NB4 (cell line): ENCODE results near the gene SIRPA.

Source experiments
- DNase-seq: peaks from one replicate; pipeline ENCODE4 v3.0.0; 2010; ENCODE audit warnings: low read depth
- H3K4me3 ChIP-seq: one replicate; pipeline ENCODE4 v1.5.1; 2011; ENCODE audit warnings: mild to moderate bottlenecking, low read depth, low read length, moderate library complexity
- CTCF ChIP-seq: IDR thresholded peaks from one replicate; pipeline ENCODE4 v1.5.1; 2012; ENCODE audit warnings: low read depth, low read length
- MAX ChIP-seq: IDR thresholded peaks from 2 replicates; pipeline ENCODE4 v1.6.1; 2011; ENCODE audit warnings: low read depth, low read length
- MYC ChIP-seq: IDR thresholded peaks from 2 replicates; pipeline ENCODE4 v1.6.1; 2011; ENCODE audit warnings: low read depth, low read length
- POLR2A ChIP-seq: IDR thresholded peaks from 2 replicates; pipeline ENCODE4 v1.6.1; 2011; ENCODE audit warnings: mild to moderate bottlenecking; ENCODE audit not compliant: insufficient read length; ENCODE audit errors: extremely low read depth

The SIRPA gene

GRCh38 chr20:1971893-1972586, 76.8 kb downstream of the SIRPA start:
- no peak for TF ChIP-seq CTCF
- DNase-seq: no peak
- no peak overlapping the region for H3K4me3 ChIP-seq

- no peak for DNase-seq
- no peak overlapping the region for H3K4me3 ChIP-seq
- TF ChIP-seq POLR2A: no peak
- TF ChIP-seq CTCF: no peak
These were observed 78.6 kb downstream of the SIRPA start for GRCh38 chr20:1973601-1974440.

GRCh38 chr20:1975291-1975690, 80.1 kb downstream of the SIRPA start:
- TF ChIP-seq MAX (no peak), MYC (no peak), POLR2A (no peak), CTCF (no peak)
- H3K4me3 ChIP-seq: no peak overlapping the region
- DNase-seq: no peak

GRCh38 chr20:1979106-1979778, 84.0 kb downstream of the SIRPA start:
- DNase-seq: peak; percentile 25
- H3K4me3 ChIP-seq: no peak overlapping the region
- no peak for TF ChIP-seq POLR2A
- TF ChIP-seq MYC: no peak
- TF ChIP-seq MAX: no peak
- no peak for TF ChIP-seq CTCF

- DNase-seq: no peak
- TF ChIP-seq MYC: no peak
- no peak for TF ChIP-seq POLR2A
- no peak for TF ChIP-seq CTCF
These were observed 87.5 kb downstream of the SIRPA start for GRCh38 chr20:1982686-1983085.

More at GRCh38 chr20:1982686-1983085, 87.5 kb downstream of the SIRPA start:
- no peak overlapping the region for H3K4me3 ChIP-seq
